ENCODE data around the gene CERCAM. TPM values are rescaled to one million over a fixed set of nuclear protein-coding genes. Genes with fewer than 3 reads are reported as not detected.
"Not testable (repeated sequence)": the region's sequence is repeated elsewhere in the genome, so short reads cannot be mapped to it uniquely, and the experiment has no call there.

Gene CERCAM
- total RNA-seq, 2 experiments from 2014 or later = 0.75 to 0.79 TPM

DNA sequence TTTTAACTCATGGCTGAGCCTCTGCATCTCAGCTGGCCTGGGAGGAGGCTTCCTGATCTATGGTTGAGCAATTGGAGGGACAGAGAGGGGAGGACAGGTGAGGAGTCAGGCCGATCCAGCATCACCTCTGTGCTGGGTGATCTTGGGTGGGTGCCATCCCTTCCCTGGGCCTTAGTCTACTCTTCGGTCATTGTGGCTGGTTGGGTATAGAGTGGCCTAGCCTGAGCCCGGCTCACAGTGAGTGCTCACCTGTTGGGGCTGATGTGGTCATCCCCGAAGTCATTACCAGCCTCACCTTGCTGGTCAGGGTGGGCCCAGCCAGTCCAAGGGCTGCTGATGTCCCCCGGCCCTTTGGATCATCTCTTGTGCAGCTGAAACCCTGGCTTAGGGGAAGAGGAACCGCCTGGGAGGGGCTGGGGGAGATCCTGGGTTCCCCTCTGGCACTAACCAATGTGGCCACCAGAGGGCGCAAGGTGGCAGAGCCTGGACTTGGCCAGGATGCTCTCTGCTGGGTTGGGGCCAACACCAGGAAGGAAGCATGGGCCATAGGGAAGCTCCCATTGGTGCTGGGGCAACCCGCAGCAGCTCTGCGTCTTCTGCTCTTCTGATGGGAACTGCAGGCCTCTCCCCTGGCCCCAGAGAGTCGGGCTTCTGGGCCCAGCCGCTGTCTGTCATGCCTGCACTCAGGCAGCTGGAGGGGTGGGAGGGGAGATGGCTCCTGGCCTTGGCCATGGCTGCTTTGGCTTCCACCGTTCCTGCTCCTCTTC lies 17.9 kb downstream of the CERCAM start:
- Mint-ChIP-seq H3K9me3 (ENCODE audit: low read depth) (no peaks in the 10 kb centered on the region), H3K27ac (no peak overlapping the region), H3K27me3 (no peaks in the 10 kb centered on the region), H3K4me1 (peaks cover 2% of the 10 kb centered on the region), H3K36me3 (ENCODE audit: low read depth) (no peaks in the 10 kb centered on the region), H3K4me3 (no peak overlapping the region)
- CTCF ChIA-PET = interaction anchor here (0.5 to 2.0 kb wide), 27 partner anchors 9 to 581 kb away, joined by 3 to 17 read pairs (median 3); partner anchors contain the start of genes GOLGA2, ODF2 and SWI5
- POLR2A ChIA-PET = no interaction called here
- intact Hi-C loops (cut with DNase I, micrococcal nuclease) = no loop called here
- ATAC-seq = peak; percentile 100
- peak; percentile 93 for DNase-seq

- intact Hi-C loops (cut with DNase I, micrococcal nuclease) = no loop called here
Observed at GRCh38 chr9:128439273-128439672, 18.6 kb downstream of the CERCAM start.

GRCh38 chr9:128442150-128442549 lies 21.5 kb downstream of the CERCAM start:
- H3K27ac Mint-ChIP-seq = no peak overlapping the region
- no peaks in the 10 kb centered on the region for H3K36me3 Mint-ChIP-seq (ENCODE audit: low read depth)
- H3K4me1 Mint-ChIP-seq = peaks cover 2% of the 10 kb centered on the region
- H3K27me3 Mint-ChIP-seq = no peaks in the 10 kb centered on the region
- POLR2A ChIA-PET = interaction anchor here (0.6 kb wide), 1 partner anchor 738 kb away, joined by 4 read pairs; no protein-coding TSS in a partner anchor
- ATAC-seq = no peak
- no peak for DNase-seq
- H3K4me3 Mint-ChIP-seq = no peak overlapping the region
- no peaks in the 10 kb centered on the region for H3K9me3 Mint-ChIP-seq (ENCODE audit: low read depth)
- intact Hi-C loops (cut with DNase I, micrococcal nuclease) = no loop called here
- CTCF ChIA-PET = interaction anchor here (0.6 to 1.4 kb wide), 4 partner anchors 14 to 151 kb away, joined by 3 to 7 read pairs (median 5); partner anchors contain the start of gene ODF2

More at GRCh38 chr9:128439273-128439672, 18.6 kb downstream of the CERCAM start:
- POLR2A ChIA-PET = no interaction called here
- Mint-ChIP-seq H3K4me3 (no peak overlapping the region), H3K9me3 (ENCODE audit: low read depth) (no peaks in the 10 kb centered on the region), H3K36me3 (ENCODE audit: low read depth) (no peaks in the 10 kb centered on the region), H3K27me3 (no peaks in the 10 kb centered on the region), H3K27ac (no peak overlapping the region), H3K4me1 (peaks cover 2% of the 10 kb centered on the region)
- ATAC-seq (no peak), DNase-seq (no peak)
- CTCF ChIA-PET = interaction anchor here (0.5 to 2.0 kb wide), 21 partner anchors 9 to 580 kb away, joined by 3 to 17 read pairs (median 3); no protein-coding TSS in a partner anchor

DNA sequence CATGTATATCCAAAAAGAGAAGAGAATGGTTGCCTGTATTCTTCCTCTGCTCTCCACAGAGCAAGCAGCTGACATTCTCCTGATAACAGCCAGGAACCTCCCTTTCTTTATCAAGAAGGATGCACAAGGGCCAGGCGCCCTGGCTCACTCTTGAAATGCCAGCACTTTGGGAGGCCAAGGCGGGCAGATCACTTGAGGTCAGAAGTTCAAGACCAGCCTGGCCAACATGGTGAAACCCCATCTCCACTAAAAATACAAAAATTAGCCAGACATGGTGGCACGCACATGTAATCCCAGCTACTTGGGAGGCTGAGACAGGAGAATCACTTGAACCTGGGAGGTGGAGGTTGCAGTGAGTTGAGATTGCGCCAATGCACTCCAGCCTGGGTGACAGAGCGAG lies 25.8 kb downstream of the CERCAM start:
- H3K36me3 Mint-ChIP-seq (ENCODE audit: low read depth); DNase-seq; POLR2A ChIA-PET; H3K4me1 Mint-ChIP-seq; H3K9me3 Mint-ChIP-seq (ENCODE audit: low read depth); H3K27ac Mint-ChIP-seq; H3K4me3 Mint-ChIP-seq; H3K27me3 Mint-ChIP-seq; ATAC-seq; intact Hi-C loops (cut with DNase I, micrococcal nuclease): not testable (repeated sequence)
- CTCF ChIA-PET = interaction anchor here (3.4 kb wide), 1 partner anchor 8 kb away, joined by 17 read pairs; no protein-coding TSS in a partner anchor

GRCh38 chr9:128448746-128449145 lies 28.1 kb downstream of the CERCAM start:
- intact Hi-C loops (cut with DNase I, micrococcal nuclease) = no loop called here
- Mint-ChIP-seq H3K9me3 (ENCODE audit: low read depth) (no peaks in the 10 kb centered on the region), H3K36me3 (ENCODE audit: low read depth) (no peaks in the 10 kb centered on the region), H3K4me1 (no peaks in the 10 kb centered on the region), H3K4me3 (no peak overlapping the region), H3K27me3 (no peaks in the 10 kb centered on the region), H3K27ac (no peak overlapping the region)
- ChIA-PET POLR2A (no interaction called here), CTCF (interaction anchor here (3.4 kb wide), 1 partner anchor 10 kb away, joined by 17 read pairs; no protein-coding TSS in a partner anchor)
- ATAC-seq = no peak
- no peak for DNase-seq

GRCh38 chr9:128454991-128455390 lies 34.3 kb downstream of the CERCAM start:
- Mint-ChIP-seq H3K36me3 (ENCODE audit: low read depth) (peaks cover 9% of the 10 kb centered on the region), H3K4me3 (peak overlapping the region; percentile 38), H3K4me1 (peaks cover 16% of the 10 kb centered on the region), H3K27me3 (no peaks in the 10 kb centered on the region), H3K9me3 (ENCODE audit: low read depth) (no peaks in the 10 kb centered on the region), H3K27ac (peak overlapping the region; percentile 3)
- ATAC-seq (no peak), DNase-seq (no peak)
- ChIA-PET POLR2A (no interaction called here), CTCF (interaction anchor here (0.9 kb wide), 1 partner anchor 17 kb away, joined by 4 read pairs; no protein-coding TSS in a partner anchor)
- intact Hi-C loops (cut with DNase I, micrococcal nuclease) = loop anchor here (5.0 kb wide), 2 partner anchors 47 to 957 kb away; partner anchors contain the start of gene GLE1 (in 1 of the 2)

DNA sequence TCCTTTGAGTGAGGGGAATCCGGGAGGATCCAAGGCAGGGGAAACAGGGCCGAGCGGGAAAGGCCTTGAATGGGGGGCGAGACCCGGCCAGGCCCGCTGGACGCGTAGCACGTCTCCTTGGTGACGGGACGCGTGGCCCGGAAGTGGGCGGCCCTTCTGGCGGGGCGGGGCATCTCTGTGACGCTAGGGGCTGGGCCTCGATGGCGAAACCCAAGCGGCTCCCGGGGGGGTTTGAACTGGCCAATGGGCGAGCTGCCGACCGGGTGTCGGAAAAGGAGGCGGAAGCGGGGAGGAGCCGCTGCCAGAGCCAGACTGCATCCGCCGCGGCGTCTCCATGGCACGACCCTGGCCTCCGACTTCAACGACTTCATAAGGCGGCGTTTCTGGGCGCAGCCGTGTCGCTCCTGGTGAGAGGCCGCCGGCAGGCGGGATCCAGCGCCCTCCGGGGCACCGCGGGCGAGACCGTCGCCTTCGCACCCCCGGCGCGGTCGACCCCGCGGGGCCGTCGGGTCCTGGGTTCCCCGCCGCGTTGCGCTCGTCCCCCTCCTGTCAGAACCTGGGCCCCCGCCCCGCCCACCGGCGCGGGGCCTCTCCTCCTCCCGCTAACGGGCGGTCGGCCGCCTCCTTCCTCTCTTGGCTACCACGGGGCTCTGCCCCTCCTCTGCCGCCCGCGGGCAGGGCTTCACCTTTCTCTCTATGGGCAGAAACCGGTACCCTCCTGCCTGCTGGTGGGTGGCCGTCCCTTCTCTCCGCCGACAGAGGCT lies 35.4 kb downstream of the CERCAM start, which contains the start of gene ODF2:
TSS of gene ODF2 (plus strand) at position 158 of the 764 bp plus-strand sequence. CDS start at position 244, 86 bp downstream.
- CTCF ChIA-PET = interaction anchor here (0.9 to 1.0 kb wide), 2 partner anchors 15 to 18 kb away, joined by 4 read pairs; no protein-coding TSS in a partner anchor
- POLR2A ChIA-PET = interaction anchor here (0.6 kb wide), 1 partner anchor 254 kb away, joined by 3 read pairs; no protein-coding TSS in a partner anchor
- intact Hi-C loops (cut with DNase I, micrococcal nuclease) = loop anchor here (1.0 to 5.0 kb wide), 29 partner anchors 36 to 956 kb away; partner anchors contain the start of genes GLE1 (in 2 of the 2), SPTAN1 (in 2 of the 2), BBLN (in 1 of the 2) and CERCAM (in 1 of the 2)
- H3K4me1 Mint-ChIP-seq = peaks cover 16% of the 10 kb centered on the region
- peak; percentile 99 for DNase-seq
- H3K9me3 Mint-ChIP-seq (ENCODE audit: low read depth) = no peaks in the 10 kb centered on the region
- ATAC-seq = peak; percentile 95
- H3K4me3 Mint-ChIP-seq = peak within 1 kb of the TSS; percentile 81
- H3K27ac Mint-ChIP-seq = peak within 1 kb of the TSS; percentile 82
- H3K36me3 Mint-ChIP-seq (ENCODE audit: low read depth) = peaks cover 18% of the 10 kb centered on the region
- H3K27me3 Mint-ChIP-seq = no peaks in the 10 kb centered on the region

GRCh38 chr9:128456613-128457061 lies 36.0 kb downstream of the CERCAM start:
- CTCF ChIA-PET = no interaction called here
- Mint-ChIP-seq H3K4me1 (peaks cover 16% of the 10 kb centered on the region), H3K27ac (peak overlapping the region; percentile 82), H3K36me3 (ENCODE audit: low read depth) (peaks cover 22% of the 10 kb centered on the region), H3K27me3 (no peaks in the 10 kb centered on the region), H3K4me3 (peak overlapping the region; percentile 81), H3K9me3 (ENCODE audit: low read depth) (no peaks in the 10 kb centered on the region)
- POLR2A ChIA-PET = no interaction called here
- intact Hi-C loops (cut with DNase I, micrococcal nuclease) = loop anchor here (1.0 to 5.0 kb wide), 29 partner anchors 36 to 956 kb away; partner anchors contain the start of genes GLE1 (in 2 of the 2), SPTAN1 (in 2 of the 2), BBLN (in 1 of the 2) and CERCAM (in 1 of the 2)
- DNase-seq = peak; percentile 80
- peak; percentile 67 for ATAC-seq

- DNase-seq = no peak
- ATAC-seq = no peak
- Mint-ChIP-seq H3K9me3 (ENCODE audit: low read depth) (no peaks in the 10 kb centered on the region), H3K27ac (no peak overlapping the region), H3K4me3 (peak overlapping the region; percentile 81), H3K36me3 (ENCODE audit: low read depth) (peaks cover 27% of the 10 kb centered on the region), H3K27me3 (no peaks in the 10 kb centered on the region), H3K4me1 (peaks cover 16% of the 10 kb centered on the region)
- POLR2A ChIA-PET = interaction anchor here (0.6 kb wide), 1 partner anchor 232 kb away, joined by 3 read pairs; the partner anchor contains the start of gene SET
- intact Hi-C loops (cut with DNase I, micrococcal nuclease) = loop anchor here (2.0 to 5.0 kb wide), 4 partner anchors 45 to 955 kb away; partner anchors contain the start of genes GLE1 (in 1 of the 2) and SPTAN1 (in 1 of the 2)
- CTCF ChIA-PET = interaction anchor here (1.0 kb wide), 1 partner anchor 165 kb away, joined by 3 read pairs; no protein-coding TSS in a partner anchor
Observed at GRCh38 chr9:128457207-128457606, 36.5 kb downstream of the CERCAM start.

DNA sequence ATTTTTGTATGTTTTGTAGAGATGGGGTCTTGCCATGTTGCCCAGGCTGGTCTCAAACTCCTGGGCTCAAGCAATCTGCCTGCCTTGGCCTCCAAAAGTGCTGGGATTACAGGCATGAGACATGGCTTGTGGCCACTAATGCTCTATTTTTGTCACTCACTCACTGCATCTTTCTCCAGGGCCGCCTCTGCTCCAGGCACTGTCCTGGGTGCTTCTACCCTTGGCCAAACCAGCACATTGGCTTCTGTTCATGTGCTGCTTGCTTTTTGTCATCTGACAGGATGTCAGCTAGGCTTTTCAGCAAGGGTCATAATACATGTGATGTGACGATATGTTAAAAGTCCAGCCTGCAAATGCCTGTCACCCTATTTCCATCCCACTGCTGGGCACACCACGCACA lies 38.4 kb downstream of the CERCAM start:
- no peak overlapping the region for H3K27ac Mint-ChIP-seq
- no peak for ATAC-seq
- ChIA-PET POLR2A (no interaction called here), CTCF (interaction anchor here (1.5 kb wide), 1 partner anchor 21 kb away, joined by 3 read pairs; no protein-coding TSS in a partner anchor)
- H3K9me3 Mint-ChIP-seq (ENCODE audit: low read depth) = no peaks in the 10 kb centered on the region
- peaks cover 38% of the 10 kb centered on the region for H3K36me3 Mint-ChIP-seq (ENCODE audit: low read depth)
- DNase-seq = no peak
- H3K4me1 Mint-ChIP-seq = peaks cover 16% of the 10 kb centered on the region
- no peaks in the 10 kb centered on the region for H3K27me3 Mint-ChIP-seq
- H3K4me3 Mint-ChIP-seq = no peak overlapping the region
- intact Hi-C loops (cut with DNase I, micrococcal nuclease) = loop anchor here (5.0 kb wide), 2 partner anchors 43 to 953 kb away; partner anchors contain the start of gene GLE1 (in 1 of the 2)

Data from activated CD4-positive, alpha-beta T cell treated with anti-CD3 and anti-CD28 coated beads for 36 hours (primary cell).